Measurements from ENCODE around the gene KCNJ6. TPM values are rescaled to one million over a fixed set of nuclear protein-coding genes. Genes with fewer than 3 reads are reported as not detected.
"Not testable (repeated sequence)": the region's sequence is repeated elsewhere in the genome, so short reads cannot be mapped to it uniquely, and the experiment has no call there.

Gene KCNJ6
- total RNA-seq, 4 donors from 2014 or later = not detected

DNA sequence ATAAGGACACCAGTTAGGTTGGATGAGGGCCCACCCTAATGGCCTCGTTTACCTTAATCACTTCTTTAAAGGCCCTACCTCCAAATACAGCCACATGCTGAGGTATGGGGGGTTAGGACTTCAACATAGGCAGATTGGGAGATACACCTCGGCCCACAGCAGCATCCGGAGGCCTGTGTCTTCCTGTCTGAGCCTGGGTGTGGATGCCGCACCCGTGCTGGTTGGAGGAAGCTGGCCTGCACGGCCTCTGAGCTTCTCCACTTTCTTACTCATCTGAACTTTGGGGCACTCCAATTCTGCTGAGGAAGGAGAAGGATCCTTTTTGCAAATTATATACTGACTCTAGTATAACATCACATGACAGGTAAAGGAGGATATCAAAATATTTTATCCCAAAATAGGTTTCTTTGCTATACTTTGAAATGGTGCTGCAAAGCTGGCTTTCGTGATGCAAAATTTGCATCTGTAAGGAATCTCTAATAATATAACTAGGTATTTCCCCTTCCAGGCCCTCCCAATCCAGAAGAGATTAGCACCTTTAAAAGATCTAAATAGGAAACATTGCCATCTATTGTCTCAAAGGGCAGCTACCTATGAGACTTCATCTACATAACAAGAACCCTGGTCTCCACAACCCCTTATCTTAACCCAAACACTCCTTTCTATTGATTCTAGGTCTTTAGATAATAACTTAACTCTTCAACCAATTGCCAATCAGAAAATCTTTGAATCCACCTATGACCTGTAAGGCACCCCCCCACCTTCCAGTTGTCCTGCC, 247.6 kb downstream of the KCNJ6 start:
- ATAC-seq (no peak), DNase-seq (no peak)
- Histone ChIP-seq H3K4me3 (no peak overlapping the region), H3K27me3 (no peaks in the 10 kb centered on the region), H3K27ac (no peak overlapping the region), H3K9me3 (no peaks in the 10 kb centered on the region), H3K4me1 (no peaks in the 10 kb centered on the region), H3K36me3 (no peaks in the 10 kb centered on the region)
- intact Hi-C loops (cut with DNase I; ENCODE audit: low total_unique reads) (no loop called here), in situ Hi-C loops (cut with MboI; ENCODE audit: low sequenced_read_pairs in 4 of 4) (no loop called here)
- TF ChIP-seq, protein P1, sequence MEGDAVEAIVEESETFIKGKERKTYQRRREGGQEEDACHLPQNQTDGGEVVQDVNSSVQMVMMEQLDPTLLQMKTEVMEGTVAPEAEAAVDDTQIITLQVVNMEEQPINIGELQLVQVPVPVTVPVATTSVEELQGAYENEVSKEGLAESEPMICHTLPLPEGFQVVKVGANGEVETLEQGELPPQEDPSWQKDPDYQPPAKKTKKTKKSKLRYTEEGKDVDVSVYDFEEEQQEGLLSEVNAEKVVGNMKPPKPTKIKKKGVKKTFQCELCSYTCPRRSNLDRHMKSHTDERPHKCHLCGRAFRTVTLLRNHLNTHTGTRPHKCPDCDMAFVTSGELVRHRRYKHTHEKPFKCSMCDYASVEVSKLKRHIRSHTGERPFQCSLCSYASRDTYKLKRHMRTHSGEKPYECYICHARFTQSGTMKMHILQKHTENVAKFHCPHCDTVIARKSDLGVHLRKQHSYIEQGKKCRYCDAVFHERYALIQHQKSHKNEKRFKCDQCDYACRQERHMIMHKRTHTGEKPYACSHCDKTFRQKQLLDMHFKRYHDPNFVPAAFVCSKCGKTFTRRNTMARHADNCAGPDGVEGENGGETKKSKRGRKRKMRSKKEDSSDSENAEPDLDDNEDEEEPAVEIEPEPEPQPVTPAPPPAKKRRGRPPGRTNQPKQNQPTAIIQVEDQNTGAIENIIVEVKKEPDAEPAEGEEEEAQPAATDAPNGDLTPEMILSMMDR (IDR thresholded peaks at IDR 0.05 in 4 of 5, conservative IDR thresholded peaks at IDR 0.05 in 1 of 5) = no peak
- TF ChIP-seq POLR2A (IDR thresholded peaks at IDR 0.05) = no peak

DNA sequence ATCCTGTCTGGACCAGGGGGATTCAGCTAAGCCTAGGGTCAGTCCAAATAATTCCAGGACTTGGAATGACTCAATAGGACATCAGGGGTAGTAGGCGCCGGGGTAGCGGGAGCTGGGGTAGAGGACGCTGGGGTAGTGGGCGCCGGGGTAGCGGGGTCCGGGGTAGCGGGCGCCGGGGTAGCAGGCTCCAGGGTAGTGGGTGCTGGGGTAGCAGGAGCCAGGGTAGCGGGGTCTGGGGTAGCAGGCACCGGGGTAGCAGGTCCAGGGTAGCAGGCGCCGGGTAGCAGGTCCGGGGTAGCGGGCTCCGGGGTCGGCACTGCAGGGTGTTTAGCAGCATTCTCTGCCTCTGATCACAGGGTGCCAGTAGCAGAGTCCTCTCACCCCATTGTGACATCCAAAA, 248.9 kb downstream of the KCNJ6 start:
- TF ChIP-seq, protein P1 (IDR thresholded peaks at IDR 0.05 in 4 of 5, conservative IDR thresholded peaks at IDR 0.05 in 1 of 5) = no peak
- no peak for TF ChIP-seq POLR2A (IDR thresholded peaks at IDR 0.05)
- in situ Hi-C loops (cut with MboI; ENCODE audit: low sequenced_read_pairs in 4 of 4) = no loop called here
- Histone ChIP-seq H3K36me3 (no peaks in the 10 kb centered on the region), H3K27ac (no peak overlapping the region), H3K9me3 (no peaks in the 10 kb centered on the region), H3K27me3 (no peaks in the 10 kb centered on the region), H3K4me3 (no peak overlapping the region), H3K4me1 (no peaks in the 10 kb centered on the region)
- no peak for ATAC-seq
- no peak for DNase-seq
- intact Hi-C loops (cut with DNase I; ENCODE audit: low total_unique reads) = no loop called here

DNA sequence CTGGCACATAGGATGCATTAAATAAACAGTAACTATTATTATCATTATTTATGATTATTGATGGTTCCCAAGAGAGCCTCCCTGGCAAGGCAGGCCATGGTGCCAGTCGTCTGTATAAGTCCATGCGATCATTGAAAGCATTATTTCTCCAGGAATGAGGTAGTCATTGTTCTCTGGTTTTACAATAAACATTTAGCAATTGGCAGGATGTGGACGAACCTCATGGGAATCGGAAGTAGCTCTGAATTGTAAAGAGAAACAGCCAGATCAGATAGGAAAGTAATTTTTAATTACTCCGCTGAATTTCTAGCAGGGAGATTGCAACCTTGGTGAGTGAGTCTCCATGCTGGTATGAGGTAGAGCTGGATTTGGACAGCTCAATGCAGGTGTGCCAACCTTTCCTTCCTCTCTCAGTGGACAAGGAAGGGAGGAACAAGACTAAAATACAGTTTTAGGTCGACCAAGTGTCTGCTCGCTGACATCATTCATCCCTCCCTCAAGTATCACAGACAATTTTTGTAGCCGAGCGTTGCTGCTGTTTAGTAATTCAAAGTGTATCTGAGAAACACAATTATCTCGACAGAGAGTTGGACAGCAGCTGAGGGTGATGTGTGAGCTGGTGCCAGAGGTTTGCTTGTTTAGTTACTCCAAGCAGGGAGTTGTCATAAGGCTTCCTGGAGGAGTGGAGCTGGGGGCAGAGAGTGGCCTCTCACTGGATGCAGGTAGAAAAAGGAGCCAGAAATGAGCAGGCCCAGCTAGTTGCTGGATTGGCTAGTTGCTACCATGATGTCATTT, 250.8 kb downstream of the KCNJ6 start:
- TF ChIP-seq, protein P1 (IDR thresholded peaks at IDR 0.05 in 4 of 5, conservative IDR thresholded peaks at IDR 0.05 in 1 of 5) = no peak
- no peak for TF ChIP-seq POLR2A (IDR thresholded peaks at IDR 0.05)
- Histone ChIP-seq H3K36me3 (no peaks in the 10 kb centered on the region), H3K4me3 (no peak overlapping the region), H3K27ac (peak overlapping the region in 3 of 4 donors; percentile 27 to 39 (median 32)), H3K9me3 (no peaks in the 10 kb centered on the region), H3K4me1 (no peaks in the 10 kb centered on the region), H3K27me3 (no peaks in the 10 kb centered on the region)
- intact Hi-C loops (cut with DNase I; ENCODE audit: low total_unique reads) (no loop called here), in situ Hi-C loops (cut with MboI; ENCODE audit: low sequenced_read_pairs in 4 of 4) (no loop called here)
- no peak for DNase-seq
- ATAC-seq = peak in 1 of 2 donors; percentile 42

DNA sequence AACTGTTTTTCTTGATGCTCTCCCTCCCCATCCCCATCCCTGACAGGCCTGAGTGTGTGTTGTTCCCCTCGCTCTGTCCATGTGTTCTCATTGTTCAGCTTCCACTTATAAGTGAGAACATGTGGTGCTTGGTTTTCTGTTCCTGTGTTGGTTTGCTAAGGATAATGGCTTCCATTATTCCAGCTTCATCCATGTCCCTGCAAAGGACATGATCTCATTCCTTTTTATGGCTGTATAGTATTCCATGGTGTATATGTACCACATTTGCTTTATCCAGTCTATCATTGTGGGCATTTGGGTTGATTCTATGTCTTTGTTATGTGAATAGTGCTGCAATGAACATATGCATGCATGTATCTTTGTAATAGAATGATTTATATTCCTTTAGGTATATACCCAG, 254.0 kb downstream of the KCNJ6 start:
- in situ Hi-C loops (cut with MboI; ENCODE audit: low sequenced_read_pairs in 4 of 4); H3K27ac ChIP-seq; H3K36me3 ChIP-seq; H3K4me3 ChIP-seq; DNase-seq; intact Hi-C loops (cut with DNase I; ENCODE audit: low total_unique reads); H3K27me3 ChIP-seq; H3K9me3 ChIP-seq; ATAC-seq: not testable (repeated sequence)
- H3K4me1 ChIP-seq = peaks cover 0 to 14% of the 10 kb centered on the region in 2 donors

DNA sequence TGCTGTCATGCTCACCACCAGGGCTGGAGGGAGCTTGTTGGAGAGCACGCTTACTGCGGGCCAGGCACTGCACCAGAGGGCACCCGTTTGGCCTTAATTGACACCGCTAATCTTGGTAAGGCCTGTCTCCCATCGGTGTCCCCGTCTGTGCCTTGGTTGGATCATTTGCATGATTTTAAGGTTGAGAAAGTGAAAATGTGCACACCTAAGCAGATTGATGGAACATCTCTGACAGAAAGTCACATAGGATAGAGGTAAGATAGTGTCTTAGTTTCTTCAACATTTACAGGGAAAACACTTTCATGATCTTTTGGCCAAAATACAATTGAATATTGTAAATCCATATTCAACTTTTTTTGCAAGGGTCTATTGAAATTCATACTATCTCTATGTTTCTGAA, 255.5 kb downstream of the KCNJ6 start:
- H3K27ac ChIP-seq = no peak overlapping the region
- no peak overlapping the region for H3K4me3 ChIP-seq
- no peaks in the 10 kb centered on the region for H3K9me3 ChIP-seq
- no peaks in the 10 kb centered on the region for H3K36me3 ChIP-seq
- TF ChIP-seq POLR2A (IDR thresholded peaks at IDR 0.05) = no peak
- TF ChIP-seq, protein P1 (IDR thresholded peaks at IDR 0.05 in 4 of 5, conservative IDR thresholded peaks at IDR 0.05 in 1 of 5) = no peak
- H3K4me1 ChIP-seq = peaks cover 0 to 14% of the 10 kb centered on the region in 2 donors
- ATAC-seq (no peak), DNase-seq (no peak)
- intact Hi-C loops (cut with DNase I; ENCODE audit: low total_unique reads) (no loop called here), in situ Hi-C loops (cut with MboI; ENCODE audit: low sequenced_read_pairs in 4 of 4) (no loop called here)
- no peaks in the 10 kb centered on the region for H3K27me3 ChIP-seq
